Mesangial cell (primary cell): ENCODE data around the gene CCDC186. TPM values are rescaled to one million over a fixed set of nuclear protein-coding genes. Genes with fewer than 3 reads are reported as not detected.

Experiments used
- total RNA-seq: library from RNA; depleted of rRNA; stranded (reverse); fragments of >200 nt; gene quantifications from 2 replicates; pipeline ENCODE4 v1.2.3, GENCODE V29; 2015

CCDC186 gene
- 3.6 and 4.3 TPM in 2 replicates for total RNA-seq

DNA sequence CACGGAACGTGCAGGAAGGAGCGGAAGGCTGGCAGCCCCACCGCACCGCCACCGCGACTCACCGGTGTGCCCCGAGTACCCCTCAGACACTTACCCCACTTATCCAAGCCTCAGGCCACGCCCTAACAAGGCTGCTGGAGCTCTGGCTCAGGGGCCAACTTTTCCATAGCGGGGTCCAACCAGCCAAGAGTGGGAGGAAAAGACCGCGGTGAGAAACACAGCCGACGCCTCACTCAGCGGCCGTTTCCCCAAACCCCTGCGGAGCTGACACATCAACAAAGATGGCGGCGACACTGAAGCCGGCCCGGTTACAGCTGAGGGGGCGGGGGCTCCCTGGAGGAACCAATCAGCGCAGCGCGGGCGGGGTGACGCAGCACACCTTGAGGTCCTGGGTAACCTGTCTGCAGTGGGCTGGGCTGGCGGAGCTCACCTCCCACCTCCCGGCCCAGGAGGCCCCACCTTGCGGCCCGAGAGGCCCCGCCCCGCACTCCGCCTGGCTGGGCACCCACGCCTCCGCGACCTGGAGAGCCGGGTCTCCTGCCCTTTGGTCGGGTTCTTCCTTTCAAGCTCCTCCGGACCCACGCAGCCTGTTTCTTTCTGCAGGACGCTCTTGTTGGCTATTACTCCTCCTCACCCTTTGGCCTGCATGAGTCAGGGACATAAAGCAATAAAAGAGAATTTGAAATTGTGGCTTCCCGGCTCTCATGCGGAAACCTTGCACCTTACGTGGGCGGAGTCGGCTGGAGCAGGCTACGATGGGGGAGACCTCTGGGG lies at the start of gene CCDC186:
TSS of gene CCDC186 (minus strand) at position 283 of the 774 bp plus-strand sequence. CDS start 10,935 bp downstream, outside the sequence.

DNA sequence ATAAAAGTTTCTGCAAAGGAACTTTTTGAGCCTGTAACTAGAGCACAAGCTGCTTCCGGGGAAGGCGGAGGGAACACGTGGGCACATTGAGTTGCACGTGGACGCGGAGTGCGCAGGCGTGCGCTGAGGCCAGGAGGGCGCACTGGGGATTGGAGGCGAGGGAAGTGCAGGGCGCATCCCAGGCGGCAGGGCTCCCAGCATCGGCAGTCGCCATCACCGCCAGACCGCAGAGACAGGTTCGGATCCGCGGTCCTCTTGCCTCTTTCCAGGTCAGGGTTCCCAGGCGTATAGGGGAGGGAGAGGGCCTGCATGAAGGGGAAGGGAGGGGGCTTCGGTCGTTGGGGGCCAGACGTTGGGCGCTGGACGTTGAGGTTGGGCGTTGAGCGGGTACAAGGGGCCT lies 5.1 kb upstream of the CCDC186 start, which contains the start of gene TDRD1:
TSS of gene TDRD1 (plus strand) at position 206 of the 400 bp plus-strand sequence. CDS start 8,479 bp downstream, outside the sequence.

Other genes starting within 250 kb of the CCDC186 start
- gene ADRB1, start 130.3 kb downstream of the CCDC186 start, total RNA-seq = not detected in 2 replicates
- gene TDRD1, start 5.2 kb upstream of the CCDC186 start, total RNA-seq = not detected in 2 replicates
- gene VWA2, start 65.1 kb upstream of the CCDC186 start, total RNA-seq = 0.13 TPM in 1 of 2 replicates, not detected in the other
- 14.5 and 15.5 TPM in 2 replicates for gene AFAP1L2, start 230.3 kb upstream of the CCDC186 start, total RNA-seq